GM23248 (cell line): Measurements from ENCODE around the gene USP32.

Source experiments
- EZH2 ChIP-seq: fragments of 200-600 bp; sonication (generic); IDR thresholded peaks from 2 replicates; pipeline ENCODE4 v1.6.1; 2018; ENCODE audit warnings: antibody characterized with exemption, mild to moderate bottlenecking; ENCODE audit not compliant: insufficient read depth, poor library complexity, severe bottlenecking
- EZH2phosphoT487 ChIP-seq: fragments of 200-600 bp; sonication (generic); IDR thresholded peaks from 2 replicates; pipeline ENCODE4 v1.6.1; 2018; ENCODE audit warnings: antibody characterized with exemption, moderate library complexity, mild to moderate bottlenecking, low read depth; ENCODE audit not compliant: insufficient read depth

GRCh38 chr17:60383379-60383778, 8.6 kb downstream of the USP32 start:
- TF ChIP-seq EZH2 (no peak), EZH2phosphoT487 (no peak)
